ENCODE results near the gene NOP53. TPM values are rescaled to one million over a fixed set of nuclear protein-coding genes. Genes with fewer than 3 reads are reported as not detected.

Gene NOP53
- total and polyA plus RNA-seq, 2 of the 13 experiments (the other 11 are each of a cell fraction or from before 2014, with no cell fraction given), result 53.9 to 141 TPM

- no peak for TF ChIP-seq JUNB (CRISPR knock-in tag; IDR thresholded peaks at IDR 0.05; ENCODE audit: borderline replicate concordance)
- peak; percentile 81 for TF ChIP-seq ZNF501 (CRISPR knock-in tag; IDR thresholded peaks at IDR 0.05)
- no peak for TF ChIP-seq ZNF773 (CRISPR knock-in tag; IDR thresholded peaks at IDR 0.05; ENCODE audit: borderline replicate concordance)
- no peak for TF ChIP-seq ZNF224 (CRISPR knock-in tag; IDR thresholded peaks at IDR 0.05)
- TF ChIP-seq ZNF557 (CRISPR knock-in tag; IDR thresholded peaks at IDR 0.05), result 0 out of 2 replicates have a peak, but pooled peaks have one; percentile 45
- TF ChIP-seq ELK4 (CRISPR knock-in tag; IDR thresholded peaks at IDR 0.05; ENCODE audit: borderline replicate concordance), result no peak
- TF ChIP-seq PCBP2 (optimal IDR thresholded peaks at IDR 0.05; ENCODE audit: low read depth, low read length, poor library complexity, severe bottlenecking), result no peak
- TF ChIP-seq PATZ1 (CRISPR knock-in tag; IDR thresholded peaks at IDR 0.05), result peak; percentile 25; the same call in 1 of the 2 replicates
- 0 out of 2 replicates have a peak, but pooled peaks have one; percentile 30 for TF ChIP-seq KDM3A (CRISPR knock-in tag; IDR thresholded peaks at IDR 0.05; ENCODE audit: low read depth)
- no peak for TF ChIP-seq NR1H2 (CRISPR knock-in tag; IDR thresholded peaks at IDR 0.05; ENCODE audit: borderline replicate concordance, low read depth)
- no peak for TF ChIP-seq MLXIP (CRISPR knock-in tag; IDR thresholded peaks at IDR 0.05; ENCODE audit: borderline replicate concordance)
- peak; percentile 99 for TF ChIP-seq THAP9 (CRISPR knock-in tag; IDR thresholded peaks at IDR 0.05; ENCODE audit: borderline replicate concordance)
- TF ChIP-seq ZNF703 (CRISPR knock-in tag; IDR thresholded peaks at IDR 0.05; ENCODE audit: borderline replicate concordance), result no peak
- no peak for TF ChIP-seq SIN3A (IDR thresholded peaks at IDR 0.05; ENCODE audit: borderline replicate concordance, low read depth, low read length)
- TF ChIP-seq ZNF652 (CRISPR knock-in tag; IDR thresholded peaks at IDR 0.05; ENCODE audit: borderline replicate concordance, low read depth), result 0 out of 2 replicates have a peak, but pooled peaks have one; percentile 19
- TF ChIP-seq ZNF558 (CRISPR knock-in tag; IDR thresholded peaks at IDR 0.05; ENCODE audit: borderline replicate concordance), result no peak; the same call in 1 of the 2 replicates
- no peak for TF ChIP-seq ZNF383 (CRISPR knock-in tag; IDR thresholded peaks at IDR 0.05; ENCODE audit: borderline replicate concordance)
Measured at GRCh38 chr19:47745010-47745901, at the start of gene NOP53 (continued).
